ENCODE data around the gene MTARC2. TPM values are rescaled to one million over a fixed set of nuclear protein-coding genes. Genes with fewer than 3 reads are reported as not detected.

MTARC2 gene
- total and polyA plus RNA-seq, 2 experiments from 2014 or later, result 36.4 to 54.5 TPM

DNA sequence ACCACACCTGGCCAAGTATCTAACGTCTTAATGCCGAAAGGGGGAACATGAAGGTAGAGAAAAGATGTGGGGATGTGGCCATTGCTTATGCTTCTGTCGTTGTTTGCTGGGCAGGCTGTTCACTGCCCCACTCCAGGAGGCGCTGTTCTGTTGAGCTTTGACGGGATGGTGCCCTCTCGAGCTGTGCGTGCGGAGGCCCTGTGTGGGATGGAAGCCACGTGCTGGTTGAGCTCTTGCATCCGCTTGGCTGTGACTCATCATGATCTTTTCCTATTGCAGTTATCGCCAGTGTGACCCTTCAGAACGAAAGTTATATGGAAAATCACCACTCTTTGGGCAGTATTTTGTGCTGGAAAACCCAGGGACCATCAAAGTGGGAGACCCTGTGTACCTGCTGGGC lies 64.9 kb downstream of the MTARC2 start:
- no peaks in the 10 kb centered on the region for H3K36me3 ChIP-seq
- no peak for DNase-seq (ENCODE audit: low read depth in 1 of 2, low spot score in 1 of 2)
- no peaks in the 10 kb centered on the region for H3K9me3 ChIP-seq (ENCODE audit: low read depth)
- H3K27ac ChIP-seq, result no peak overlapping the region
- TF ChIP-seq, protein P1, sequence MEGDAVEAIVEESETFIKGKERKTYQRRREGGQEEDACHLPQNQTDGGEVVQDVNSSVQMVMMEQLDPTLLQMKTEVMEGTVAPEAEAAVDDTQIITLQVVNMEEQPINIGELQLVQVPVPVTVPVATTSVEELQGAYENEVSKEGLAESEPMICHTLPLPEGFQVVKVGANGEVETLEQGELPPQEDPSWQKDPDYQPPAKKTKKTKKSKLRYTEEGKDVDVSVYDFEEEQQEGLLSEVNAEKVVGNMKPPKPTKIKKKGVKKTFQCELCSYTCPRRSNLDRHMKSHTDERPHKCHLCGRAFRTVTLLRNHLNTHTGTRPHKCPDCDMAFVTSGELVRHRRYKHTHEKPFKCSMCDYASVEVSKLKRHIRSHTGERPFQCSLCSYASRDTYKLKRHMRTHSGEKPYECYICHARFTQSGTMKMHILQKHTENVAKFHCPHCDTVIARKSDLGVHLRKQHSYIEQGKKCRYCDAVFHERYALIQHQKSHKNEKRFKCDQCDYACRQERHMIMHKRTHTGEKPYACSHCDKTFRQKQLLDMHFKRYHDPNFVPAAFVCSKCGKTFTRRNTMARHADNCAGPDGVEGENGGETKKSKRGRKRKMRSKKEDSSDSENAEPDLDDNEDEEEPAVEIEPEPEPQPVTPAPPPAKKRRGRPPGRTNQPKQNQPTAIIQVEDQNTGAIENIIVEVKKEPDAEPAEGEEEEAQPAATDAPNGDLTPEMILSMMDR (IDR thresholded peaks at IDR 0.05; ENCODE audit: low read depth, low read length), result no peak
- peaks cover 5% of the 10 kb centered on the region for H3K4me1 ChIP-seq (ENCODE audit: low read depth)
- no peaks in the 10 kb centered on the region for H3K27me3 ChIP-seq
- no peak overlapping the region for H3K4me3 ChIP-seq

DNA sequence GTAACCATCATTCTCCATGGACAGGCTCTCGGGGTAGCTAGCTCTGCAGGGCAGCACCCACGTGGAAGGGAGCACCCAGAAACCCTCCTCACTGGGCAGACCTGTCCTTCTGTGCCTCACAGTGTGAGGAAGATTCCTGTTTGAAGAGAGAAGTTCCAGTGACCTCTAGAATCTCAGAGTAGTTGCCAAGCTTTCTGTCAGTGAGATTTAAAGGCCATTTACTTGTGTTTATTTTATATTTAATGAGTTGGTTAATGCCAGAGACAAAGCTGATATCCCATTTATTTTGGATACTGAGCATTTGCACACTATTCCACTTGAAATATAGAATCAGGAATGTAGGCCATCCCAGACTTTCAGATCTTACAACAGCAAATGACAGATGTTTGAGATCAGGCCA lies 67.3 kb downstream of the MTARC2 start:
- TF ChIP-seq, protein P1 (IDR thresholded peaks at IDR 0.05; ENCODE audit: low read depth, low read length), result no peak
- no peaks in the 10 kb centered on the region for H3K9me3 ChIP-seq (ENCODE audit: low read depth)
- H3K4me1 ChIP-seq (ENCODE audit: low read depth), result no peaks in the 10 kb centered on the region
- H3K27ac ChIP-seq, result no peak overlapping the region
- H3K27me3 ChIP-seq, result no peaks in the 10 kb centered on the region
- DNase-seq (ENCODE audit: low read depth in 1 of 2, low spot score in 1 of 2), result no peak
- no peaks in the 10 kb centered on the region for H3K36me3 ChIP-seq
- no peak overlapping the region for H3K4me3 ChIP-seq

DNA sequence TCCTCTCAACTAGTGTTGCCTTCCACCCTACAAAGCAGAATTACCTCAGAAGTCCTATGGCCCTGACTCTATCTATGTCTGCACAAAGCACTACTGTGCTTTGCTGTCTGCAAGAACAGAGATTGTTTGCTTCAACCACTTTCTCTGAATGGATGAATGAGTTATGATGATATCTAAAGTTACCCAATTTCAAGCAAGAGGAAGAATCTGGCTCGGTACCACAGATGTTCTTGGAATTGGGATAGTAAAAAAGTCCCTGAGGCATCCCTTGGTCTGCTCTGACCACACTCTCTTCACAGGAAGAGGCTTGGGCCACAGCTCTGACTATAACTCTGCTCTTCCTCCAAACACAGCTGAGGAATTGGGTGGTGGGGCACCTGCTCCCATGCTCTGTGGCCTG lies 69.8 kb downstream of the MTARC2 start:
- H3K27ac ChIP-seq, result no peak overlapping the region
- H3K9me3 ChIP-seq (ENCODE audit: low read depth), result no peaks in the 10 kb centered on the region
- H3K27me3 ChIP-seq, result no peaks in the 10 kb centered on the region
- no peak overlapping the region for H3K4me3 ChIP-seq
- TF ChIP-seq, protein P1 (IDR thresholded peaks at IDR 0.05; ENCODE audit: low read depth, low read length), result no peak
- DNase-seq (ENCODE audit: low read depth in 1 of 2, low spot score in 1 of 2), result peak in 1 of 2 donors; percentile 16
- no peaks in the 10 kb centered on the region for H3K4me1 ChIP-seq (ENCODE audit: low read depth)
- H3K36me3 ChIP-seq, result no peaks in the 10 kb centered on the region

DNA sequence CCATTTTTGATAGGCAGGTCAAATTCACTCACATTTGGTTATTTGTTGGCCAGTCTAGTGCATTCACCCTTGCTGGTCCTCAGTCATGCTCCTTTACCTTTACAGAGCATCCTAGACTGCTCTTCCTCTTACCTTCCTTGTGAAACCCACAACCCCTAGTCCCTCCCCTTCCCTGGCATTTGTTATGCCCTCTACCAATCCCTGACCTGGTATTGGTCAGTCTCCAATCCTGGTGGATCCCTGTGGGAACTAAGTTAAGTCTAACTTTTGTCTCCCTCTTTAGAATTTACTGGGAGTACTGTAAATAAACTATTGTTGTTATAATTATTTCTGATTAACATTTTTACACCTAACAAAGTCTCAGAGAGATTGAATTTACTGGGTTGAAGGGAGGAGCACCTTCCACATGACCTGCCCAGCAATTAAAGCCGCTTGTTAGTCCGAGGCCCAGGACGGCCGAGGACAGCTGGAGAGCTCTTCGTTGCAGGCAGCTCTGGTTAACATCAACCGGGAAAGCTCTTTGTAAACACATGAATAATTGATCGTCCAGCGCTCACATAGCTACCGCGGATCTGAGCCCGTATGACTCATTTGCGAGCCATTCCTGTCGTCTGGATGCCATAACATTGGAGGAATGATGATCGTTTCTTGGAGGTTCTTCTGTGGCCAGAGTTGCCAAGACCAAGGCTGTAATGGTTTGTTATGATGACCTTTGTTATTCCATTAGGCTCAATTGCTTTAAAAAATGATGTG lies 70.5 kb downstream of the MTARC2 start:
- peak in 1 of 2 donors; percentile 62 for DNase-seq (ENCODE audit: low read depth in 1 of 2, low spot score in 1 of 2)
- Histone ChIP-seq H3K27ac (no peak overlapping the region), H3K9me3 (ENCODE audit: low read depth) (no peaks in the 10 kb centered on the region), H3K36me3 (no peaks in the 10 kb centered on the region), H3K4me3 (no peak overlapping the region), H3K27me3 (no peaks in the 10 kb centered on the region), H3K4me1 (ENCODE audit: low read depth) (no peaks in the 10 kb centered on the region)
- TF ChIP-seq, protein P1 (IDR thresholded peaks at IDR 0.05; ENCODE audit: low read depth, low read length), result no peak

DNA sequence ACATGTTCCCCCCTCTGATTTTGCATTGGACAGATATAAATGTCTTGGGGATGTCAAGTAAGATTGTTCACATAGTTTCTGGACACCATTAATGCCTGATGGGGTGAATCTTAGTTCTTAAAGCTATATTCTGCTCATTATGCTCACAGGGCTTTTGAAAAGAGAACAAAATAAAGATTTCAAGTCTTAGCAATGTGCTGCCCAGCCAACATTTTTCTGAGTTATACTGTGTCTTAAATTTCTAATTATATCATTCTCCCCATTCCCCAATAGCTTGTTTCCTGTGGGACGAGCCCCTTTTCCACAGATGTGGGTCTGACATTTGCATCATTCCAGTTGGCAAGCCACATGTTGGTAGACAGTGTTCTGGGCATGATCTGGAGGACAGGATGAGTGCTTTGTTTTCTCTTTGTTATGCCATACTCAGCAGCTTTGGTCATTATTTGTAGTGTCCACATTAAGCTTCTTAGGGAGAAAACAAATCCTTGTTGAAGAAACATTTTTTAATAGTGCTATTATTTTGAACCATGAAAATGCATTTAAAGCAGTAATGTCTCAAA lies 71.4 kb downstream of the MTARC2 start:
- TF ChIP-seq, protein P1 (IDR thresholded peaks at IDR 0.05; ENCODE audit: low read depth, low read length), result no peak
- no peaks in the 10 kb centered on the region for H3K27me3 ChIP-seq
- DNase-seq (ENCODE audit: low read depth in 1 of 2, low spot score in 1 of 2), result no peak
- H3K4me1 ChIP-seq (ENCODE audit: low read depth), result no peaks in the 10 kb centered on the region
- H3K9me3 ChIP-seq (ENCODE audit: low read depth), result no peaks in the 10 kb centered on the region
- no peaks in the 10 kb centered on the region for H3K36me3 ChIP-seq
- no peak overlapping the region for H3K4me3 ChIP-seq
- H3K27ac ChIP-seq, result no peak overlapping the region
